HL-60 (cell line): ENCODE measurements around the gene LRP10.

Experiments used
- CTCF ChIP-seq: IDR thresholded peaks from one replicate; pipeline ENCODE4 v1.5.1; 2011; ENCODE audit warnings: low read length, control low read depth, inconsistent platforms; ENCODE audit not compliant: insufficient read depth
- GABPA ChIP-seq: IDR thresholded peaks from 2 replicates; pipeline ENCODE4 v1.6.1; 2012; ENCODE audit warnings: low read depth
- POLR2AphosphoS5 ChIP-seq: IDR thresholded peaks from 2 replicates; pipeline ENCODE4 v1.6.1; 2012; ENCODE audit warnings: low read depth
- REST ChIP-seq: IDR thresholded peaks from 2 replicates; pipeline ENCODE4 v1.6.1; 2012; ENCODE audit warnings: low read depth; ENCODE audit not compliant: insufficient replicate concordance

- no peak for TF ChIP-seq CTCF
- no peak for TF ChIP-seq POLR2AphosphoS5
- no peak for TF ChIP-seq REST
- no peak for TF ChIP-seq GABPA
These were observed 49.2 kb downstream of the LRP10 start for GRCh38 chr14:22920697-22921096.
